ENCODE results near the gene TFDP1.

TFDP1 gene

DNA sequence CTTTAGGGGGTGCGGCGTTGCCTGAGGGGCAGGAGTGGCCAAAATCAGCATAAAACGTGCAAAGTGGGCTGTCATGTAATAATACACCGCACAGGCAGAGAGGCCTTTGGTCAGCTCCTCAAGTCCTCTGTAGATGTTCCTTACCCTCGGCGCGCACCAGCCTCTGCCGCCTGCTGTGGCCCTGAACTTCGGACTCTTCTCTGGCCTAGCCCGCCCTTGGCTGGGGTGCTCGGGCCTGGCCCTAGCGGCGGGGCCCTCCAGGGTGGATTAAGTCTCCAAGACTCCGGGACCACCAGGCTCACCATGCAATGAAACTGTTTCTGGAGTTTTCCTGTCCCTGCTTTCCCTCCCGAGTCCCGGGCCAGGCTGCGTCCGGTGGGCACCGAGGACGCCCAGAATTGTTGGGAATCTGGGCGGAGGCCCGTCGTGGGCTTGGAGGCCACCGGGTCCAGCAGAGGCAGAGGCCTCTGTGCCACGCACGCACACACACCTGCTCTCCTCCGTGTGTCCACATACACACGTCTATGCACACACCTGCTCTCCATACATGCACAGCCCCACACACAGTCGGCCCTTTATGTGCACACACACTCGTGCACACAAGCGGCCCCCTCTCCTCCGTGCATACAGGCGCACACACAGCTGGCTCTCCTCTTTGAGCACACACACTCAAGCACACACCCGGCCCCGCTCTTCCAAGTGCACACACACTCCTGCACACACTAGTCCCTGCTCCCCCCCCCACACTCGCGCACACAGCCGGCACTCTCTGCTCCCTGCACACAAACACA, 1.5 kb upstream of the TFDP1 start:
- no peak overlapping the region for H3K4me3 ChIP-seq (ENCODE audit: control insufficient read depth, low read depth, low read length)
- TF ChIP-seq, protein P1, sequence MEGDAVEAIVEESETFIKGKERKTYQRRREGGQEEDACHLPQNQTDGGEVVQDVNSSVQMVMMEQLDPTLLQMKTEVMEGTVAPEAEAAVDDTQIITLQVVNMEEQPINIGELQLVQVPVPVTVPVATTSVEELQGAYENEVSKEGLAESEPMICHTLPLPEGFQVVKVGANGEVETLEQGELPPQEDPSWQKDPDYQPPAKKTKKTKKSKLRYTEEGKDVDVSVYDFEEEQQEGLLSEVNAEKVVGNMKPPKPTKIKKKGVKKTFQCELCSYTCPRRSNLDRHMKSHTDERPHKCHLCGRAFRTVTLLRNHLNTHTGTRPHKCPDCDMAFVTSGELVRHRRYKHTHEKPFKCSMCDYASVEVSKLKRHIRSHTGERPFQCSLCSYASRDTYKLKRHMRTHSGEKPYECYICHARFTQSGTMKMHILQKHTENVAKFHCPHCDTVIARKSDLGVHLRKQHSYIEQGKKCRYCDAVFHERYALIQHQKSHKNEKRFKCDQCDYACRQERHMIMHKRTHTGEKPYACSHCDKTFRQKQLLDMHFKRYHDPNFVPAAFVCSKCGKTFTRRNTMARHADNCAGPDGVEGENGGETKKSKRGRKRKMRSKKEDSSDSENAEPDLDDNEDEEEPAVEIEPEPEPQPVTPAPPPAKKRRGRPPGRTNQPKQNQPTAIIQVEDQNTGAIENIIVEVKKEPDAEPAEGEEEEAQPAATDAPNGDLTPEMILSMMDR (conservative IDR thresholded peaks at IDR 0.05; ENCODE audit: control insufficient read depth, insufficient read depth, low read depth, low read length) = no peak
- peak; percentile 50 for DNase-seq (ENCODE audit: low read depth)

- TF ChIP-seq, protein P1 (conservative IDR thresholded peaks at IDR 0.05; ENCODE audit: control insufficient read depth, insufficient read depth, low read depth, low read length) = no peak
- DNase-seq (ENCODE audit: low read depth) = peak; percentile 3
- H3K4me3 ChIP-seq (ENCODE audit: control insufficient read depth, low read depth, low read length) = peak overlapping the region; percentile 60
These were observed 518 bp downstream of the TFDP1 start for GRCh38 chr13:113584870-113585671.

- peak overlapping the region; percentile 60 for H3K4me3 ChIP-seq (ENCODE audit: control insufficient read depth, low read depth, low read length)
- DNase-seq (ENCODE audit: low read depth) = no peak
- TF ChIP-seq, protein P1 (conservative IDR thresholded peaks at IDR 0.05; ENCODE audit: control insufficient read depth, insufficient read depth, low read depth, low read length) = no peak
These were observed 1.3 kb downstream of the TFDP1 start for GRCh38 chr13:113585896-113586295.

GRCh38 chr13:113586661-113587479, 2.3 kb downstream of the TFDP1 start:
- no peak overlapping the region for H3K4me3 ChIP-seq (ENCODE audit: control insufficient read depth, low read depth, low read length)
- TF ChIP-seq, protein P1 (conservative IDR thresholded peaks at IDR 0.05; ENCODE audit: control insufficient read depth, insufficient read depth, low read depth, low read length) = no peak
- no peak for DNase-seq (ENCODE audit: low read depth)

GRCh38 chr13:113588394-113589111, 4.0 kb downstream of the TFDP1 start:
- no peak overlapping the region for H3K4me3 ChIP-seq (ENCODE audit: control insufficient read depth, low read depth, low read length)
- TF ChIP-seq, protein P1 (conservative IDR thresholded peaks at IDR 0.05; ENCODE audit: control insufficient read depth, insufficient read depth, low read depth, low read length) = no peak
- DNase-seq (ENCODE audit: low read depth) = no peak

Data from fibroblast of mammary gland (primary cell).